Endodermal cell (in vitro differentiated cells): ENCODE measurements around the gene ARID5B. TPM values are rescaled to one million over a fixed set of nuclear protein-coding genes. Genes with fewer than 3 reads are reported as not detected.

Experiments
- DNase-seq: peaks from one replicate; pipeline ENCODE4 v3.0.0-alpha.2; 2017
- H3K27ac ChIP-seq: 2 replicates; pipeline ENCODE4 v1.5.1; 2013; ENCODE audit warnings: mild to moderate bottlenecking, low read depth, low read length, moderate library complexity
- H3K27me3 ChIP-seq: 2 replicates; pipeline ENCODE4 v1.6.1; 2013; ENCODE audit warnings: mild to moderate bottlenecking, low read length, moderate library complexity; ENCODE audit not compliant: insufficient read depth, control insufficient read depth, poor library complexity, severe bottlenecking
- H3K36me3 ChIP-seq: 2 replicates; pipeline ENCODE4 v1.7.0; 2013; ENCODE audit warnings: mild to moderate bottlenecking, low read length, moderate library complexity; ENCODE audit not compliant: control insufficient read depth, insufficient read depth
- H3K4me1 ChIP-seq: one replicate; pipeline ENCODE4 v1.7.0; 2013; ENCODE audit warnings: low read length; ENCODE audit not compliant: control insufficient read depth, insufficient read depth
- H3K4me3 ChIP-seq: 2 replicates; pipeline ENCODE4 v1.5.1; 2013; ENCODE audit warnings: mild to moderate bottlenecking, low read length, moderate library complexity
- H3K9ac ChIP-seq: 2 replicates; pipeline ENCODE4 v1.6.1; 2013; ENCODE audit warnings: mild to moderate bottlenecking, low read length, moderate library complexity; ENCODE audit not compliant: poor library complexity, severe bottlenecking; ENCODE audit errors: extremely low read depth
- H3K9me3 ChIP-seq: 2 replicates; pipeline ENCODE4 v1.6.1; 2013; ENCODE audit warnings: mild to moderate bottlenecking, low read length, moderate library complexity; ENCODE audit not compliant: control insufficient read depth
- H3K27ac Mint-ChIP-seq: 2 replicates; pipeline ENCODE4 v1.8.0; 2020; ENCODE audit warnings: mixed read lengths
- H3K27me3 Mint-ChIP-seq: 2 replicates; pipeline ENCODE4 v1.8.0; 2021; ENCODE audit warnings: mild to moderate bottlenecking, mixed read lengths; ENCODE audit not compliant: insufficient read depth
- H3K36me3 Mint-ChIP-seq: 2 replicates; pipeline ENCODE4 v1.8.0; 2020; ENCODE audit warnings: low read depth, mixed read lengths
- H3K4me1 Mint-ChIP-seq: 2 replicates; pipeline ENCODE4 v1.8.0; 2020; ENCODE audit warnings: mixed read lengths
- H3K4me3 Mint-ChIP-seq: 2 replicates; pipeline ENCODE4 v1.8.0; 2020; ENCODE audit warnings: mild to moderate bottlenecking, moderate library complexity, mixed read lengths
- H3K9me3 Mint-ChIP-seq: 2 replicates; pipeline ENCODE4 v1.8.0; 2020; ENCODE audit warnings: mild to moderate bottlenecking, mixed read lengths
- CTCF ChIP-seq: fragments of 200-600 bp; sonication (generic); conservative IDR thresholded peaks from 2 replicates; pipeline ENCODE4 v1.5.0; 2021; ENCODE audit warnings: antibody characterized with exemption, mild to moderate bottlenecking
- WGBS, 2 experiments: methylation state at CpG; one replicate each; pipeline versions ENCODE4 v1.1.5 to v1.1.7; 2013; ENCODE audit warnings: missing lambda C conversion rate in 2 of 2, mixed read lengths in 1 of 2; ENCODE audit not compliant: insufficient coverage in 1 of 2, insufficient read length in 1 of 2; 5-methylcytosine and 5-hydroxymethylcytosine counted together
- total RNA-seq, 2 donors: library from RNA; stranded (reverse); fragmentation: NEBNext Ultra II Directional in 1 of 2; extraction: Animal tissue kit (Norgen Biotek cat#: 25700) in 1 of 2; gene quantifications; 2 replicates in 1 of 2; 3 replicates in 1 of 2; pipeline ENCODE4 v1.2.1, GENCODE V29; 2021

The ARID5B gene
- total RNA-seq, 2 donors from 2014 or later: 1.2 to 1.8 TPM

DNA sequence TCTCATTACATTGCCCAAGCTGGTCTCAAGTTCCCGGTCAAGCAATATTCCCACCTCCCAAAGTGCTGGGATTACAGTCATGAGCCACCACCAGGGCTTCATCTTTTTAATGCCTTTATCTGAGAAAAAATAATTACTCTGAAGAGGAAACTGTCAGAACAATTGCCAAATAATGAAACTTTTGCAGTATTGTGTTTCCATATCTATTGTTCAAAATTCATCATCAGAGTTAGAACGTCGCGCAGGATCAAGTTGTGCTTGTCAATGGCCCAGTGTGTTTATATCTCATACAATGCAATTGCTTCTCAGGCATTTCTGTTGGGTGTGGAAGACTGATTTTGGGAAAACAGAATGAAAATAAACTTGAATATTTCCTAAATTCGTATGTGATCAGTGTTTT, 143.1 kb downstream of the ARID5B start:
- Histone ChIP-seq H3K4me3 (no peak overlapping the region), H3K27ac (no peak overlapping the region), H3K36me3 (no peaks in the 10 kb centered on the region), H3K27me3 (no peaks in the 10 kb centered on the region), H3K9ac (no peak overlapping the region), H3K9me3 (no peaks in the 10 kb centered on the region), H3K4me1 (peaks cover 12% of the 10 kb centered on the region)
- 96% methylated on average over 5 of the region's 5 CpGs; no CpG with 5 or more reads in 1 of the 2 experiments for WGBS, 2 experiments
- H3K9me3 Mint-ChIP-seq: no peaks in the 10 kb centered on the region
- no peak for DNase-seq
- H3K27ac Mint-ChIP-seq: no peak overlapping the region
- H3K4me3 Mint-ChIP-seq: no peak overlapping the region
- H3K4me1 Mint-ChIP-seq: peaks cover 57% of the 10 kb centered on the region
- H3K27me3 Mint-ChIP-seq: no peaks in the 10 kb centered on the region
- H3K36me3 Mint-ChIP-seq: no peaks in the 10 kb centered on the region
- TF ChIP-seq CTCF: no peak

- no peaks in the 10 kb centered on the region for H3K27me3 ChIP-seq
- Mint-ChIP-seq H3K27ac (peak overlapping the region; percentile 13), H3K4me3 (no peak overlapping the region), H3K4me1 (peaks cover 69% of the 10 kb centered on the region), H3K27me3 (no peaks in the 10 kb centered on the region), H3K36me3 (no peaks in the 10 kb centered on the region), H3K9me3 (no peaks in the 10 kb centered on the region)
- no peaks in the 10 kb centered on the region for H3K9me3 ChIP-seq
- no peak for DNase-seq
- WGBS, 2 experiments: 73 to 88% methylated on average over 2 to 11 of the region's 12 CpGs
- H3K9ac ChIP-seq: no peak overlapping the region
- H3K27ac ChIP-seq: no peak overlapping the region
- peaks cover 20% of the 10 kb centered on the region for H3K4me1 ChIP-seq
- H3K36me3 ChIP-seq: no peaks in the 10 kb centered on the region
- no peak overlapping the region for H3K4me3 ChIP-seq
- TF ChIP-seq CTCF: no peak
These were observed 144.4 kb downstream of the ARID5B start for GRCh38 chr10:62045765-62046521.

DNA sequence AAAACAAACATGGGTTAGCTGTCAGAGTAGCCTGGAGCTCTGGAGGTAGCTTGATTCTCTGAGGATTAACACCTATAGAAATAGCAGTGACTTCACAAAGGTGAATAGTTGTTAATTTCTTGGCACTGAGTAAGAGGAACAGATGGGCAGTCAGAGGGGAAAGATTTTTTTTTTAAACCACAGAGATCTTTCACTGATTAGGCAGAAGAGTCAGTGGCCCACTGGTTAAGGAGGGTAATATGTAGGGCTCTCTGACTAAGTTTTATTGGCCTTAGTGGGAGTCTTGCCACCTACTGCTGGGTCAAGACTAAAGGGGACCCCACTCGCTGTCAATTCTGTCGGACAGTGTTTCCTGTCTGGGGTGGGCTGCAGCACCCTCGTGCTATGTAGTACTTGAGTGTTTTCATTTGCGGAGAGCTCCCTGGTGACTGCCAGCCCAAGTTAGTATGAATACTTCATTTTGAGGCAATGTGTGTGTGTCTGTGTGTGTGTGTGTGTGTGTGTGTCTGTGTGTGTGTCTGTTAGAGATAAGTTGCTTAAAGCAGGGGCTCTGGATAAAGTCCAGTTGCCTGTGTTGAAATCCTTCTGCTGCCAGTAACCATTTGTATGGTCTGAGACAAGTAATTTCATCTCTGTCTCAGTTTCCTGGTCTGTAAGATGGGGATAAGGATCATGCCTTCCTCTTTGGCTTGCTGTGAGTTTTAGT, 145.2 kb downstream of the ARID5B start:
- peaks cover 24% of the 10 kb centered on the region for H3K4me1 ChIP-seq
- H3K36me3 Mint-ChIP-seq: no peaks in the 10 kb centered on the region
- no peaks in the 10 kb centered on the region for H3K9me3 Mint-ChIP-seq

More for the DNA sequence above, 145.2 kb downstream of the ARID5B start:
- Histone ChIP-seq H3K9me3 (no peaks in the 10 kb centered on the region), H3K27me3 (no peaks in the 10 kb centered on the region), H3K4me3 (no peak overlapping the region), H3K9ac (no peak overlapping the region), H3K36me3 (no peaks in the 10 kb centered on the region), H3K27ac (no peak overlapping the region)
- Mint-ChIP-seq H3K27me3 (no peaks in the 10 kb centered on the region), H3K4me1 (peaks cover 68% of the 10 kb centered on the region), H3K4me3 (no peak overlapping the region), H3K27ac (no peak overlapping the region)
- no peak for TF ChIP-seq CTCF
- no peak for DNase-seq
- WGBS, 2 experiments: 73% methylated on average over 4 of the region's 4 CpGs; no CpG with 5 or more reads in 1 of the 2 experiments
